Uterus (tissue), 4 donors: ENCODE results near the gene CELA3A. TPM values are rescaled to one million over a fixed set of nuclear protein-coding genes. Genes with fewer than 3 reads are reported as not detected.
A peak's percentile ranks its signal among the peaks of the same experiment; 100 is the strongest.

Source experiments
- DNase-seq, 2 donors: peaks; one replicate each; pipeline ENCODE4 v3.0.0-alpha.2; 2019 to 2020
- H3K27ac ChIP-seq, 2 donors: fragments of 200-600 bp; sonication (generic); 1 replicate in 1 of 2; 2 replicates in 1 of 2; pipeline ENCODE4 v1.5.1; 2016 to 2018
- H3K27me3 ChIP-seq, 2 donors: fragments of 200-600 bp; sonication (generic); one replicate each; pipeline ENCODE4 v1.5.1; 2018 to 2019; ENCODE audit warnings: control low read depth in 1 of 2
- H3K36me3 ChIP-seq, 2 donors: fragments of 200-600 bp; sonication (generic); one replicate each; pipeline ENCODE4 v1.5.1; 2019; ENCODE audit warnings: control low read depth in 1 of 2
- H3K4me1 ChIP-seq, 2 donors: fragments of 200-600 bp; sonication (generic); one replicate each; pipeline ENCODE4 v1.5.1; 2018 to 2019; ENCODE audit warnings: control low read depth in 1 of 2
- H3K4me3 ChIP-seq, 2 donors: fragments of 200-600 bp; sonication (generic); 1 replicate in 1 of 2; 2 replicates in 1 of 2; pipeline ENCODE4 v1.5.1; 2018 to 2019; ENCODE audit warnings: mild to moderate bottlenecking in 1 of 2
- H3K9me3 ChIP-seq, 2 donors: fragments of 200-600 bp; sonication (generic); one replicate each; pipeline ENCODE4 v1.5.1; 2019; ENCODE audit warnings: control low read depth in 1 of 2
- CTCF ChIP-seq, 4 experiments: fragments of 200-600 bp in 2 of 4; fragments of 450-650 bp in 2 of 4; sonication (generic) in 2 of 4; IDR thresholded peaks; one replicate each; pipeline ENCODE4 v1.5.1; 2016 to 2019; ENCODE audit warnings: antibody characterized with exemption in 4 of 4, mild to moderate bottlenecking in 2 of 4, moderate library complexity in 1 of 4
- POLR2A ChIP-seq, 2 donors: fragments of 450-650 bp; IDR thresholded peaks; one replicate each; pipeline ENCODE4 v1.6.1; 2016; ENCODE audit warnings: antibody characterized with exemption in 2 of 2, mild to moderate bottlenecking in 1 of 2, moderate library complexity in 1 of 2
- intact Hi-C: fragments of 100-400 bp; cut with DNase I; formaldehyde crosslinking; loops from one replicate; pipeline ENCODE4 v1.15.1; 2023; ENCODE audit warnings: low total_unique reads
- small RNA-seq: library from RNA; depleted of rRNA; stranded (forward); fragments of <200 nt; gene quantifications from one replicate; pipeline ENCODE3, GENCODE V24; 2016
- total RNA-seq, 4 donors: library from RNA; depleted of rRNA in 3 of 4; stranded (reverse); fragments of >200 nt in 3 of 4; gene quantifications; one replicate each; pipeline versions ENCODE4 v1.1.0 to v1.2.4, GENCODE V29; 2014 to 2023
- donor health status: DM: yes; HTN: yes; CAD: no.

Gene CELA3A
- total RNA-seq, 4 donors from 2014 or later: not detected

DNA sequence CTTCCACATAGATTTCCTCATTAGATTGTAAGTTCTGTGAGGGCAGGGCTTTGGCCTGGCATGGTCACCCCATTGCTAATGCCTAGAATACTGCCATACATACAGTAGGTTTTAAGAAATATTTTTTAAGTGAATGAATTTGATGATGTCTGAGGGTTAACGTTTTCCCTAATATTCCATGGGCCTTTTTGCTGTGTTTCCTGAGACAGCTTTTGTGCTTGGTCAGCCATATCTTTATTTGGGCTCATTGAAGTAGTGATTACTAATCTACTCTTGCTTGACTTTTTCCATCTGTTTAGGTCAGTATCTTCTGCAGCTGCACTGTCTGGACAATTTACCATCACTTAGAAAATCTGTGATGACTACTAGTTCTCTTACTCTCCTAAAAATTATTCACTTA lies 54.6 kb downstream of the CELA3A start:
- no peaks in the 10 kb centered on the region for H3K27me3 ChIP-seq
- H3K27ac ChIP-seq: no peak overlapping the region
- no peaks in the 10 kb centered on the region for H3K9me3 ChIP-seq
- no peak overlapping the region for H3K4me3 ChIP-seq
- peaks cover 8 to 46% of the 10 kb centered on the region in 2 donors for H3K4me1 ChIP-seq
- H3K36me3 ChIP-seq: no peaks in the 10 kb centered on the region
- DNase-seq: no peak
- TF ChIP-seq POLR2A (IDR thresholded peaks at IDR 0.05) (no peak), CTCF (IDR thresholded peaks at IDR 0.05) (no peak)
- intact Hi-C loops: no loop called here

GRCh38 chr1:22056936-22057335 lies 55.5 kb downstream of the CELA3A start:
- H3K4me1 ChIP-seq: peaks cover 8 to 51% of the 10 kb centered on the region in 2 donors
- intact Hi-C loops: no loop called here
- peak overlapping the region in 1 of 2 donors; percentile 4 for H3K27ac ChIP-seq
- no peak for DNase-seq
- H3K9me3 ChIP-seq: no peaks in the 10 kb centered on the region
- H3K27me3 ChIP-seq: no peaks in the 10 kb centered on the region
- TF ChIP-seq POLR2A (IDR thresholded peaks at IDR 0.05) (no peak), CTCF (IDR thresholded peaks at IDR 0.05) (no peak)
- no peaks in the 10 kb centered on the region for H3K36me3 ChIP-seq
- H3K4me3 ChIP-seq: no peak overlapping the region

- H3K27ac ChIP-seq: no peak overlapping the region
- no peaks in the 10 kb centered on the region for H3K36me3 ChIP-seq
- intact Hi-C loops: no loop called here
- no peaks in the 10 kb centered on the region for H3K27me3 ChIP-seq
- no peak overlapping the region for H3K4me3 ChIP-seq
- no peak for DNase-seq
- H3K4me1 ChIP-seq: peaks cover 8 to 56% of the 10 kb centered on the region in 2 donors
- H3K9me3 ChIP-seq: no peaks in the 10 kb centered on the region
- TF ChIP-seq CTCF (IDR thresholded peaks at IDR 0.05): no peak
- no peak for TF ChIP-seq POLR2A (IDR thresholded peaks at IDR 0.05)
Measured at GRCh38 chr1:22057861-22058260, 56.4 kb downstream of the CELA3A start.

Small RNA genes lying within 50 kb of the gene (small RNA-seq; reads per million reads assigned to genes)
- gene RN7SL186P: not detected
- gene RN7SL386P: not detected
- gene RNU6-1022P: not detected
- not detected for gene RNU6-776P

Other genes starting within 250 kb of the CELA3A start
- gene USP48, start 218.5 kb upstream of the CELA3A start, total RNA-seq: 10 to 100 TPM; 23.1 to 92.5 (median 64.4) TPM
- under 1 TPM in 1 of 4 donors, not detected in 3; 0.48 TPM for gene LDLRAD2, start 189.4 kb upstream of the CELA3A start, total RNA-seq
- 100 to 1,000 TPM in 3 of 4 donors, 10 to 100 TPM in 1; 96.8 to 677 (median 290) TPM for gene HSPG2, start 64.3 kb upstream of the CELA3A start, total RNA-seq
- gene CELA3B, start 24.6 kb upstream of the CELA3A start, total RNA-seq: under 1 TPM in 1 of 4 donors, not detected in 3; 0.35 TPM
- 100 to 1,000 TPM; 173 to 570 (median 223) TPM for gene CDC42, start 51.1 kb downstream of the CELA3A start, total RNA-seq
- 10 to 100 TPM in 2 of 4 donors, 1 to 10 TPM in 1, not detected in 1; 1.3 to 14.0 (median 11.5) TPM for gene WNT4, start 141.4 kb downstream of the CELA3A start, total RNA-seq